Smooth muscle cell (in vitro differentiated cells): ENCODE data around the gene GPATCH8. TPM values are rescaled to one million over a fixed set of nuclear protein-coding genes. Genes with fewer than 3 reads are reported as not detected.
"Not testable (repeated sequence)": the region's sequence is repeated elsewhere in the genome, so short reads cannot be mapped to it uniquely, and the experiment has no call there.

Experiments
- DNase-seq: peaks from one replicate; lab custom pipeline; 2025; ENCODE audit not compliant: unreplicated experiment; lab: John Stamatoyannopoulos, UW
- H2AFZ ChIP-seq: fragments of 200-600 bp; sonication (generic); 2 replicates; pipeline ENCODE4 v1.6.0; 2016; ENCODE audit warnings: antibody characterized with exemption, low read depth, mild to moderate bottlenecking
- H3F3A ChIP-seq: fragments of 200-600 bp; sonication (generic); 2 replicates; pipeline ENCODE4 v1.6.0; 2017; ENCODE audit warnings: antibody characterized with exemption, low read depth
- H3K27ac ChIP-seq: fragments of 200-600 bp; sonication (generic); 2 replicates; pipeline ENCODE4 v1.5.1; 2016; ENCODE audit warnings: low read depth, mild to moderate bottlenecking
- H3K27me3 ChIP-seq: fragments of 200-600 bp; sonication (generic); 2 replicates; pipeline ENCODE4 v1.6.1; 2016; ENCODE audit warnings: low read depth, mild to moderate bottlenecking
- H3K36me3 ChIP-seq: fragments of 200-600 bp; sonication (generic); 2 replicates; pipeline ENCODE4 v1.5.1; 2016; ENCODE audit warnings: low read depth
- H3K4me1 ChIP-seq: fragments of 200-600 bp; sonication (generic); 2 replicates; pipeline ENCODE4 v1.5.1; 2016; ENCODE audit warnings: low read depth
- H3K4me2 ChIP-seq: fragments of 200-600 bp; sonication (generic); 2 replicates; pipeline ENCODE4 v1.6.0; 2016; ENCODE audit warnings: mild to moderate bottlenecking
- H3K4me3 ChIP-seq: fragments of 200-600 bp; sonication (generic); 2 replicates; pipeline ENCODE4 v1.5.1; 2016; ENCODE audit warnings: mild to moderate bottlenecking
- H3K79me2 ChIP-seq: fragments of 200-600 bp; sonication (generic); 2 replicates; pipeline ENCODE4 v1.6.0; 2016; ENCODE audit warnings: low read depth, mild to moderate bottlenecking
- H3K9ac ChIP-seq: fragments of 200-600 bp; sonication (generic); 2 replicates; pipeline ENCODE4 v1.6.0; 2016; ENCODE audit warnings: low read depth
- H3K9me3 ChIP-seq: fragments of 200-600 bp; sonication (generic); replicated peaks from 2 replicates; pipeline ENCODE4 v1.5.1; 2016; ENCODE audit warnings: low read depth
- H4K20me1 ChIP-seq: fragments of 200-600 bp; sonication (generic); 2 replicates; pipeline ENCODE4 v1.6.0; 2016; ENCODE audit warnings: low read depth
- CTCF ChIP-seq: fragments of 200-600 bp; sonication (generic); IDR thresholded peaks from 2 replicates; pipeline ENCODE4 v1.5.1; 2017; ENCODE audit warnings: borderline replicate concordance, mild to moderate bottlenecking, antibody characterized with exemption; ENCODE audit not compliant: insufficient read depth, poor library complexity, severe bottlenecking
- WGBS: methylation state at CpG from one replicate; pipeline ENCODE4 v1.1.7; 2016; ENCODE audit warnings: low lambda C conversion rate; 5-methylcytosine and 5-hydroxymethylcytosine counted together
- polyA plus RNA-seq: library from polyadenylated mRNA; unstranded; fragments of >200 nt; fragmentation: Nextera tagmentation; extraction: Ambion mirVana; gene quantifications from 2 replicates; pipeline ENCODE4 v1.2.1, GENCODE V29; 2016
- total RNA-seq: library from RNA; depleted of rRNA; stranded (reverse); fragments of >200 nt; gene quantifications from 2 replicates; pipeline ENCODE4 v1.2.3, GENCODE V29; 2014

The GPATCH8 gene
- total and polyA plus RNA-seq, 2 experiments from 2014 or later = 17.6 to 25.0 TPM

DNA sequence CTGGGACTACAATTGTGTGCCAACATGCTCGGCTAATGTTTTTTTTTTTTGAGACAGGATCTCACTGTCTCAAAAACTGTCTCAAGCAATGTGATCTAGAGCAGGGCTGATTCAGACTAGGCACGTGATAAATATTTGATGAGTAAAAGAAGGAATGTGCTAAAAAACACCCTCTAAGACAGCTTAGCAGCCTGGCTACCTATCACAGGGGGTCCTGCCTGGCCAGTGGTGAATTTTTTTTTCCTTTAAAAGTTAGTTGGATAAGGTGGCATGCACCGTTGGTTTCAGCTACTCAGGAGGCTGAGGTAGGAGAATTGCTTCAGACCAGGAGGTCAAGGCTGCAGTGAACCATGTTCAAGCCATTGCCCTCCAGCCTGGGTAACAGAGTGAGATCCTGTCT is 14.8 kb upstream of the GPATCH8 start:
- TF ChIP-seq CTCF = no peak
- H3K27ac ChIP-seq = no peak overlapping the region
- H3K27me3 ChIP-seq = no peaks in the 10 kb centered on the region
- no peak for DNase-seq
- H4K20me1 ChIP-seq = no peaks in the 10 kb centered on the region
- no peak overlapping the region for H2AFZ ChIP-seq
- no peak overlapping the region for H3K4me3 ChIP-seq
- no peak overlapping the region for H3K9ac ChIP-seq
- H3K4me2 ChIP-seq = no peak overlapping the region
- WGBS = 61% methylated on average over 3 of the region's 3 CpGs
- H3F3A ChIP-seq = no peaks in the 10 kb centered on the region
- H3K4me1 ChIP-seq = no peaks in the 10 kb centered on the region
- no peaks in the 10 kb centered on the region for H3K79me2 ChIP-seq
- H3K36me3 ChIP-seq = no peaks in the 10 kb centered on the region
- no peaks in the 10 kb centered on the region for H3K9me3 ChIP-seq

- H4K20me1 ChIP-seq, H3K27me3 ChIP-seq, H3K4me2 ChIP-seq, H3K4me3 ChIP-seq, H3K79me2 ChIP-seq, H2AFZ ChIP-seq, H3F3A ChIP-seq, H3K9me3 ChIP-seq, H3K4me1 ChIP-seq, H3K27ac ChIP-seq, H3K36me3 ChIP-seq, H3K9ac ChIP-seq, DNase-seq: not testable (repeated sequence)
- 39% methylated on average over 14 of the region's 14 CpGs for WGBS
These were observed 8.3 kb upstream of the GPATCH8 start for GRCh38 chr17:44511241-44512134.

GRCh38 chr17:44506939-44507604 is 3.9 kb upstream of the GPATCH8 start:
- H3K4me1 ChIP-seq = not testable (repeated sequence)
- 91% methylated on average over 10 of the region's 10 CpGs for WGBS

GRCh38 chr17:44502598-44503146 is 534 bp downstream of the GPATCH8 start:
- Histone ChIP-seq H3F3A (peaks cover 13% of the 10 kb centered on the region), H3K79me2 (peaks cover 52% of the 10 kb centered on the region), H3K4me3 (peak overlapping the region; percentile 66), H2AFZ (peak overlapping the region; percentile 85), H3K4me1 (peaks cover 20% of the 10 kb centered on the region), H3K36me3 (no peaks in the 10 kb centered on the region), H3K9ac (peak overlapping the region; percentile 90), H3K4me2 (peak overlapping the region; percentile 89), H3K27me3 (peaks cover 6% of the 10 kb centered on the region), H4K20me1 (peaks cover 51% of the 10 kb centered on the region), H3K27ac (peak overlapping the region; percentile 87), H3K9me3 (no peaks in the 10 kb centered on the region)
- TF ChIP-seq CTCF = no peak
- WGBS = under 1% methylated on average over 25 of the region's 25 CpGs
- no peak for DNase-seq

More at GRCh38 chr17:44506939-44507604, 3.9 kb upstream of the GPATCH8 start:
- not testable (repeated sequence) for H3F3A ChIP-seq, H3K79me2 ChIP-seq, H3K27me3 ChIP-seq, H3K36me3 ChIP-seq, H3K4me2 ChIP-seq, H4K20me1 ChIP-seq, H3K4me3 ChIP-seq, H3K9ac ChIP-seq, H3K27ac ChIP-seq, H3K9me3 ChIP-seq, DNase-seq, H2AFZ ChIP-seq
